WTC11 (cell line): ENCODE results near the gene DNAJC6. TPM values are rescaled to one million over a fixed set of nuclear protein-coding genes. Genes with fewer than 3 reads are reported as not detected.

ENCODE experiments used
- ATAC-seq: fragments of 200-7000 bp; cut with Tn5 transposase; 2 replicates; pipeline ENCODE4 v1.10.0; 2021; ENCODE audit warnings: mild to moderate bottlenecking, moderate library complexity
- CTCF ChIA-PET: fragments of 300-600 bp; sonication (Branson Sonifier 250); formaldehyde crosslinking; loops from one replicate; lab custom pipeline; 2021; ENCODE audit warnings: antibody characterized with exemption; lab: Charles Lee
- POLR2A ChIA-PET: fragments of 350-600 bp; sonication (Branson Sonifier 250); formaldehyde crosslinking; loops from one replicate; lab custom pipeline; 2021; ENCODE audit warnings: antibody characterized with exemption; lab: Charles Lee
- DNase-seq: peaks from one replicate; pipeline ENCODE4 v3.0.0; 2021; ENCODE audit warnings: low spot score
- H3K27ac Mint-ChIP-seq: 2 replicates; pipeline ENCODE4 v1.8.0; 2021; ENCODE audit warnings: mixed read lengths
- H3K27me3 Mint-ChIP-seq: 2 replicates; pipeline ENCODE4 v1.8.0; 2021; ENCODE audit warnings: low read depth, mild to moderate bottlenecking, moderate library complexity, mixed read lengths
- H3K36me3 Mint-ChIP-seq: 2 replicates; pipeline ENCODE4 v1.8.0; 2021; ENCODE audit warnings: mixed read lengths
- H3K4me1 Mint-ChIP-seq: 2 replicates; pipeline ENCODE4 v1.8.0; 2022; ENCODE audit warnings: mixed read lengths
- H3K4me3 Mint-ChIP-seq: 2 replicates; pipeline ENCODE4 v1.8.0; 2021; ENCODE audit warnings: mild to moderate bottlenecking, moderate library complexity, mixed read lengths
- H3K9me3 Mint-ChIP-seq: 2 replicates; pipeline ENCODE4 v1.8.0; 2021; ENCODE audit warnings: mixed read lengths
- ARID4B ChIP-seq: sonication (generic); formaldehyde crosslinking; IDR thresholded peaks from 2 replicates; pipeline ENCODE4 v1.8.0; 2023; ENCODE audit warnings: missing genetic modification reagents, mild to moderate bottlenecking, borderline replicate concordance
- ATF2 ChIP-seq: sonication (generic); formaldehyde crosslinking; IDR thresholded peaks from 2 replicates; pipeline ENCODE4 v1.8.1; 2022; ENCODE audit warnings: low read depth, missing genetic modification reagents, borderline replicate concordance
- ETV6 ChIP-seq: sonication (generic); formaldehyde crosslinking; IDR thresholded peaks from 2 replicates; pipeline ENCODE4 v1.8.1; 2022; ENCODE audit warnings: mild to moderate bottlenecking, missing genetic modification reagents
- GABPB1 ChIP-seq: sonication (generic); formaldehyde crosslinking; IDR thresholded peaks from 2 replicates; pipeline ENCODE4 v1.8.1; 2023; ENCODE audit warnings: mild to moderate bottlenecking, missing genetic modification reagents
- HMGA2 ChIP-seq: fragments of 250-450 bp; sonication (Bioruptor Pico); IDR thresholded peaks from 2 replicates; pipeline ENCODE4 v1.4.0; 2021; ENCODE audit warnings: mild to moderate bottlenecking, moderate library complexity
- IRF1 ChIP-seq: sonication (generic); formaldehyde crosslinking; IDR thresholded peaks from 2 replicates; pipeline ENCODE4 v1.8.0; 2023; ENCODE audit warnings: missing genetic modification reagents
- JUN ChIP-seq: sonication (generic); formaldehyde crosslinking; IDR thresholded peaks from 2 replicates; pipeline ENCODE4 v1.8.0; 2023; ENCODE audit warnings: mild to moderate bottlenecking, missing genetic modification reagents
- KAT7 ChIP-seq: sonication (generic); formaldehyde crosslinking; IDR thresholded peaks from 2 replicates; pipeline ENCODE4 v1.8.1; 2023; ENCODE audit warnings: missing genetic modification reagents, mild to moderate bottlenecking, borderline replicate concordance
- MYBL2 ChIP-seq: sonication (generic); formaldehyde crosslinking; IDR thresholded peaks from 2 replicates; pipeline ENCODE4 v1.8.1; 2023; ENCODE audit warnings: mild to moderate bottlenecking, moderate library complexity, missing genetic modification reagents
- NR1H2 ChIP-seq: sonication (generic); formaldehyde crosslinking; IDR thresholded peaks from 2 replicates; pipeline ENCODE4 v1.9.0; 2021; ENCODE audit warnings: mild to moderate bottlenecking, moderate library complexity, missing genetic modification reagents
- OVOL2 ChIP-seq: fragments of 250-450 bp; sonication (Bioruptor Pico); IDR thresholded peaks from 2 replicates; pipeline ENCODE4 v1.9.0; 2021; ENCODE audit warnings: mild to moderate bottlenecking, borderline replicate concordance
- RELA ChIP-seq: sonication (generic); formaldehyde crosslinking; IDR thresholded peaks from 2 replicates; pipeline ENCODE4 v1.8.1; 2022; ENCODE audit warnings: missing genetic modification reagents, mild to moderate bottlenecking, borderline replicate concordance
- SP1 ChIP-seq: sonication (generic); formaldehyde crosslinking; conservative IDR thresholded peaks from 2 replicates; pipeline ENCODE4 v1.8.1; 2022; ENCODE audit warnings: missing genetic modification reagents
- TEAD1 ChIP-seq: sonication (generic); formaldehyde crosslinking; IDR thresholded peaks from 2 replicates; pipeline ENCODE4 v1.8.0; 2022; ENCODE audit warnings: mild to moderate bottlenecking, missing genetic modification reagents
- USF1 ChIP-seq: sonication (generic); formaldehyde crosslinking; IDR thresholded peaks from 2 replicates; pipeline ENCODE4 v1.8.0; 2022; ENCODE audit warnings: mild to moderate bottlenecking, missing genetic modification reagents
- ZBTB21 ChIP-seq: sonication (generic); formaldehyde crosslinking; IDR thresholded peaks from 2 replicates; pipeline ENCODE4 v1.8.1; 2023; ENCODE audit warnings: mild to moderate bottlenecking, missing genetic modification reagents, borderline replicate concordance
- ZNF121 ChIP-seq: sonication (generic); formaldehyde crosslinking; IDR thresholded peaks from 2 replicates; pipeline ENCODE4 v1.8.0; 2023; ENCODE audit warnings: missing genetic modification reagents
- ZNF138 ChIP-seq: sonication (generic); formaldehyde crosslinking; conservative IDR thresholded peaks from 2 replicates; pipeline ENCODE4 v1.8.1; 2022; ENCODE audit warnings: mild to moderate bottlenecking, moderate library complexity, missing genetic modification reagents
- ZNF396 ChIP-seq: fragments of 250-450 bp; sonication (Bioruptor Pico); IDR thresholded peaks from 2 replicates; pipeline ENCODE4 v1.8.0; 2021; ENCODE audit warnings: mild to moderate bottlenecking, moderate library complexity, borderline replicate concordance
- ZNF416 ChIP-seq: fragments of 250-450 bp; sonication (Bioruptor Pico); IDR thresholded peaks from 2 replicates; pipeline ENCODE4 v1.9.0; 2021; ENCODE audit warnings: mild to moderate bottlenecking, inconsistent platforms
- ZNF671 ChIP-seq: fragments of 250-450 bp; sonication (Bioruptor Pico); IDR thresholded peaks from 2 replicates; pipeline ENCODE4 v1.8.0; 2021; ENCODE audit warnings: mild to moderate bottlenecking
- total RNA-seq: library from RNA; stranded (reverse); gene quantifications from 3 replicates; pipeline ENCODE4 v1.2.3, GENCODE V29; 2021

DNAJC6 gene
- total RNA-seq, 1 experiment from 2014 or later, result 9.1 TPM

GRCh38 chr1:65259816-65260215, 49.5 kb upstream of the DNAJC6 start (continued):
- TF ChIP-seq KAT7 (CRISPR knock-in tag) (no peak), ARID4B (CRISPR knock-in tag) (no peak), IRF1 (no peak), ZNF121 (CRISPR knock-in tag) (no peak), ATF2 (CRISPR knock-in tag) (no peak), GABPB1 (CRISPR knock-in tag) (no peak), ZNF138 (no peak), ETV6 (CRISPR knock-in tag) (no peak)

GRCh38 chr1:65260851-65261473, 48.4 kb upstream of the DNAJC6 start:
- TF ChIP-seq RELA (CRISPR knock-in tag), result no peak
- no peak for TF ChIP-seq ZNF396 (CRISPR knock-in tag)
- TF ChIP-seq ATF2 (CRISPR knock-in tag), result no peak
- TF ChIP-seq OVOL2, result no peak
- no peak for TF ChIP-seq HMGA2 (CRISPR knock-in tag)
- TF ChIP-seq NR1H2, result no peak
- no peak for TF ChIP-seq ZNF671 (CRISPR knock-in tag)
- TF ChIP-seq JUN (CRISPR knock-in tag), result no peak
- no peak for ATAC-seq
- Mint-ChIP-seq H3K27me3 (peaks cover 4% of the 10 kb centered on the region), H3K27ac (no peak overlapping the region), H3K4me1 (peaks cover 32% of the 10 kb centered on the region), H3K9me3 (no peaks in the 10 kb centered on the region), H3K36me3 (no peaks in the 10 kb centered on the region), H3K4me3 (no peak overlapping the region)
- ChIA-PET CTCF (interaction anchor here (0.7 to 1.9 kb wide), 3 partner anchors 12 to 427 kb away, joined by 3 to 5 read pairs (median 3); no protein-coding TSS in a partner anchor), POLR2A (no interaction called here)
- DNase-seq, result no peak

GRCh38 chr1:65263286-65263685, 46.1 kb upstream of the DNAJC6 start:
- POLR2A ChIA-PET, result interaction anchor here (1.3 kb wide), 1 partner anchor 9 kb away, joined by 4 read pairs; no protein-coding TSS in a partner anchor
- H3K4me3 Mint-ChIP-seq, result no peak overlapping the region
- no peaks in the 10 kb centered on the region for H3K36me3 Mint-ChIP-seq
- ATAC-seq, result no peak
- H3K27me3 Mint-ChIP-seq, result peaks cover 12% of the 10 kb centered on the region
- CTCF ChIA-PET, result interaction anchor here (1.5 kb wide), 1 partner anchor 27 kb away, joined by 3 read pairs; no protein-coding TSS in a partner anchor
- no peaks in the 10 kb centered on the region for H3K9me3 Mint-ChIP-seq
- no peak for DNase-seq
- no peak overlapping the region for H3K27ac Mint-ChIP-seq
- peaks cover 43% of the 10 kb centered on the region for H3K4me1 Mint-ChIP-seq
- TF ChIP-seq TEAD1 (CRISPR knock-in tag) (no peak), USF1 (CRISPR knock-in tag) (no peak), MYBL2 (CRISPR knock-in tag) (no peak), ZBTB21 (CRISPR knock-in tag) (no peak), SP1 (no peak), ZNF416 (CRISPR knock-in tag) (no peak)
